Measurements from ENCODE around the gene FRMD7. TPM values are rescaled to one million over a fixed set of nuclear protein-coding genes. Genes with fewer than 3 reads are reported as not detected.

The FRMD7 gene
- total RNA-seq = 0.03 and 0.07 TPM in 2 replicates

GRCh38 chrX:132127743-132128142 lies at the start of gene FRMD7:
Gene FRMD7 (minus strand): TSS chrX:132128020. CDS start chrX:132127844, 176 bp downstream.

Other genes with a start within 250 kb of the FRMD7 start
- gene STK26, start 104.7 kb downstream of the FRMD7 start, total RNA-seq = 5.1 and 6.3 TPM in 2 replicates
- gene RAP2C, start 91.4 kb upstream of the FRMD7 start, total RNA-seq = 18.3 and 21.0 TPM in 2 replicates